Stimulated activated CD8-positive, alpha-beta memory T cell treated with anti-CD3 and anti-CD28 coated beads, Interleukin-12 subunit alpha, Interleukin-12 subunit beta, amount 100 ng/mL, for 1 hour (primary cell): Measurements from ENCODE around the gene NEUROD6.

Experiments used
- DNase-seq: peaks from one replicate; pipeline ENCODE4 v3.0.0-alpha.2; 2020; ENCODE audit warnings: low read depth

NEUROD6 gene

GRCh38 chr7:31333291-31333690 is 7.2 kb downstream of the NEUROD6 start:
- DNase-seq: no peak

DNA sequence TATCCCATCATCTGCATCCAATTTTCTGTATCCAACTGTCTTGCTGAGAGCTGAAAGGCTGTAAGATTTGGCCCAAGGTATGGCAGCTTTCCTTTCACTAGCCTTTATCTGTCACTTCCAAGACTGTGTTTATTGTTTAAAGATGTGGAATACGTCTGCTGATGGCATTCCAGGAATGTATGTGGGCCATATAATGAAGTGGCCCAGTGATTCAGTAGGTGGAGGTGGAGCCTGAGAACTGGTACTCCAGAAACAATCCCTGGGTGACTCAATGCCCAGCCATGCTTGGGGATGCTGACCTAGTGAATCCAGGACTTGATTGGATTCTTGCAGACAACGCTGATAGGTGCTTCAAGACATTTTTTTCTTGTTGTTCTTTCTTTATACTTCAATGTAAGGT is 13.5 kb downstream of the NEUROD6 start:
- no peak for DNase-seq

- DNase-seq: no peak
These were observed 14.1 kb downstream of the NEUROD6 start for GRCh38 chr7:31326416-31326815.

- DNase-seq: no peak
These were observed 17.4 kb downstream of the NEUROD6 start for GRCh38 chr7:31323101-31323500.

DNA sequence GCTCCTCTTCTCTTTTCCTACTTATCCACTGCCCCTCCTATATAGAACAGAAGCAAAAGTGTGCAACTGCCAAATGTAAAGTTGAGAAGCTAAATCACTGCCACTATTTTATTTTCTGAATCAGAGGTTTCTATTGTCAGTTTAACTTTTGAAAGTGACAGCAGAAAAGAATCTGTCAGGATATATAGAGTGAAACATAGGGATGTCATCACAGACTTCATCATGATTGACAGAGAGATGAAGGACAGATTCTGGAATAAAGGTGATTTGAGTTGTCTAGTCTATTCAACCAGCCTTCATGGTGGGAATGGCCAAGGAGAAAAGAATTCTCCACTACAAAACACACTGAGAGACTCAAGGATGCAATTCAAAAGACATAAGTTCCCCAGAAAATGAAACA is 19.9 kb downstream of the NEUROD6 start:
- no peak for DNase-seq

DNA sequence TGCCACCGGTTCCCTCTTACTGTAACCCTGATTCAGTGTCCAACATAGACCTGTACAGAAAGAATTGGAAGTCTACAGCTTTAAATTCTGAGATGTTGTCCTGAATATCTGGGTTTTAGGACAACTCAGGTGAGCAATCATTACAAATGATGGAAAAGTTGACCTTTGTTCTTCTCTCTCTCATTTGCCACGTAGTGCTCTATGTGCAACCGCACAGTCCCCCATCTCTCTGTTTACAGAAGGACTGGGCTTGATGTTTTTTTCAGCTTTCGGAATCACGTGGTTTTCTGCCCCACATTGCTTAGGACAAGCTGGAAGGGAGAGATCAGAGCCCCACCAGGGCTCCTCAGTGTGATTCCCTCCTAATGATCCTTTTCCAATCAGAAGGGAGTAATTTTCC is 22.2 kb downstream of the NEUROD6 start:
- DNase-seq: no peak

GRCh38 chr7:31316876-31317275 is 23.6 kb downstream of the NEUROD6 start:
- no peak for DNase-seq

DNA sequence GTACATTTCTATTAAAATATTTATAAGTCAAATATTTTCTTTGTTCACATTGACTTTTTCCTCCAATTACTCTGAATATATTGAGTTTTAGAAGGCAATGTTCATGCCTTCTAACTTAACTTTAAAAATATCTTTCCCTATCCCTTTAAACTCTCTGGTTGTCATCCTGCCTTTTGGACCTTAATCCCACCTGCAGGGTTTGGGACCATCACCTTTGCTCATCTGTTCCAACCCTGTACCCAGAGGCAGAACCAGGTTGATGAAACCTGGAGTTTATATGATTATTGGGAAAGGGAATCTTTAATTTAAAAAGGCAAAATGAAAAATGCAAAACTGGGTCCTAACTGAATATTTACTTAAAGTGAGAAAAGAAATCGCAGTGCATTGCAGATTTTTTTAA is 24.8 kb downstream of the NEUROD6 start:
- no peak for DNase-seq

DNA sequence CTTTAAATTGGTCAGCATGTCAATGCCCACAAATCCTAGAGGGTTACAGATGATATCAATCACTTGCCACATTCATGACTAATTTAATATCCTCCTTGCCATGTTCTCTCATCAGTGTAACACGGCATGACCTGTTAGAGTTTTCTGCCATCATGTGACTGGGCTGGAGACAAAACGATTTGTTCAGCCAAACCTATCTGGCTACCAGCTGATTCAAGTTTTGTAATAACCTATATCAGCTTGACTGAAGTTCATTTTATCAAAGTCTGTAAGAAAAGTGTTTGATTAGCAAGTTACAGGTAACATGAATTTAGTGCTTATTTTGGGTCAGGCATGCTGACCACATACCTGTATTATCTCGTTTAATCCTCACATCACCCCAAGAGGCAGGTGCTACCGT is 25.7 kb downstream of the NEUROD6 start:
- no peak for DNase-seq

DNA sequence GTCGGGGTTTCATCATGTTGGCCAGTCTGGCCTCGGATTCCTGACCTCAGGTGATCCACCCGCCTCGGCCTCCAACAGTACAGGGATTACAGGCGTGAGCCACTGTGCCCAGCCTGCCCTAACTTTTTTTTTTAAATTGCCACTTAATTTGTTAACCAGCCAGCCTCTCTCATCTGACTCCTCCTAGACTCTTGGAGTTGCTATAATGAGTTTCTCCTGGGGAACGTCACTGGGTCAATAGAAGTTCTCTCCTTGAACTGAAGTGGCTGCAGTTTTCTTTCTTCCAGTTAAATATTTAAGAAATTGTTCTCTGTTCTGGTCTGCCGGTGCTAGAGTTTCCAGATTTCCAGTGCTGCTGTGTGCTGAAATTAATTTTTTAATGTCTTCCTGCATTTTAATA is 27.6 kb downstream of the NEUROD6 start:
- DNase-seq: no peak

GRCh38 chr7:31311552-31311951 is 29.0 kb downstream of the NEUROD6 start:
- DNase-seq: no peak

GRCh38 chr7:31310321-31310935 is 30.1 kb downstream of the NEUROD6 start:
- DNase-seq: no peak

DNA sequence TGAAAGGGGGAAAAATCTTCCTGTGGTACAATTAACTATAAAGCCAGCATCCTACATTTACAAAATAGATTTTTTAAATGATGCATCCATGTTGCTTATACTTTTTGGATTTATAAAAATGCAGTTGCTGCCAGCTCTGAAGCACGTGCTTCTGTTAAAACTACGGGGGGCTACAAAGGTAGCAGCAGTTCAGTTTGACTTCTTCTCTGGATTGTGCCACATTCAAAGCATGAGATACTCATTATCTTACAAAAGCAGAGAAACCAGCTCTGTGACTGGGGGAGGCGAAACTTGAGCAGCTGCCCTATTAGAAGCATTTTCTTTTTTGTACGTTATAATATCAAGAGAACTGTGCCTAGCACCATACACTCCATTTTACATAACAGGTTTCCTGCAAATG is 31.1 kb downstream of the NEUROD6 start:
- no peak for DNase-seq

GRCh38 chr7:31308652-31309051 is 31.9 kb downstream of the NEUROD6 start:
- no peak for DNase-seq

DNA sequence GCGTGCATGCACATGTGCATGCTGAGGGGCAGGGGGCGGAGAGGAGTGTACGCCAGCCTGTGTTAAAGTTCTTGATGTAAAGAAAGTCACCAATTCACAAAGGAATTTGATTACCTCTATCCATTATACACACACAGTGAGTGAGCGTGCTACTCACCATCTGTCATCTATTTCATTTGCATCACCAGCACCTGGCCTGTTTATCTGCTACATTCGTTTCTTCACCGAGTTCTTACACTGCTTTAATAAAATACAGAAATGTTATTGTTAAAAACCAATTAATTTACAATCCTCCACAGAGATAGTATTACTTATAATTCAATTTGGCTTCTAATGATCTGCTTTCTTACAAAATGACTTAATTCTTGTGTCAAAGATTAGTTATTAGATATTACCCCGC is 32.6 kb downstream of the NEUROD6 start:
- no peak for DNase-seq

- no peak for DNase-seq
These were observed 35.3 kb downstream of the NEUROD6 start for GRCh38 chr7:31305260-31305659.

DNA sequence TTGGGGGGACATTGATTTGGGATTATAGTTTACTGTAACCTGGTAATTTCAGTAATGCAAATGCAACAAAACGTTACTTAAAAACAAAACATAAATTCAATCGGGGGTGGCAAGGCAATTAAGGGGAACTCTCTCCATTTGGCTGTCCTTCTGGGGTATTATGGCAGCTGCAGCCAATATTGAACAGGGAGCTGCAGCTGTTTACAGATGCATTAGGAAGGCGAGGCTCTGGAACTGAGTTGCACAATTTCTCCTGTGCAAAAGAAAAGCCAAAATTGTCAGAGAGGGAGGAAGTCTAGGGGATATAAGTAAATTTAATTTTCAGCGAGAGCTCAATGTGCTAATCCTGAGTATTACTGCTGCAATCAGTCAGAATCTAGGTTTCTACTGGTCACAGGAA is 36.1 kb downstream of the NEUROD6 start:
- no peak for DNase-seq

GRCh38 chr7:31302356-31302755 is 38.2 kb downstream of the NEUROD6 start:
- no peak for DNase-seq

GRCh38 chr7:31299336-31299735 is 41.2 kb downstream of the NEUROD6 start:
- DNase-seq: no peak

DNA sequence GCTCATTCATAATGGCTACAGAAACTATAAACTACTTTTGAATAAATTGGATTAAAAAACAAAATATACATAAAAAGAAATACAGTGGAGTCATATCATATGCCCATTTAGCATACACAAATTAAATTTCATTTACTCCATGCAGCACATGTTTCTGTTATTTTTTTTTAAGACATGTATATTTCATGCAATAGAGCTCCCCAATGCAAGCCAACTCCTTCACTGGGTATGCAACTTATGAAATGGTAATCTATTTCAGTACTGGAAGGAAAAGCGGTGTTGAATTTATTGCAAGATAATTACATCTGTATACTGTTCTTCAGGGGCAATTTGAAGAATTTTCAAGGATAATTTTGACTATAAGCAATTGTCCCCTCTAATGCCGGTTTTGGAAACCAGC is 49.9 kb downstream of the NEUROD6 start:
- no peak for DNase-seq
